Glutamatergic neuron (in vitro differentiated cells): ENCODE data around the gene JCHAIN. TPM values are rescaled to one million over a fixed set of nuclear protein-coding genes. Genes with fewer than 3 reads are reported as not detected.

Experiments used
- DNase-seq: peaks from one replicate; pipeline ENCODE4 v3.0.0; 2022
- H3K27ac Mint-ChIP-seq: one replicate; pipeline ENCODE4 v1.8.0; 2020; ENCODE audit warnings: mild to moderate bottlenecking, mixed read lengths, inconsistent platforms; ENCODE audit not compliant: unreplicated experiment
- H3K27me3 Mint-ChIP-seq: one replicate; pipeline ENCODE4 v1.8.0; 2020; ENCODE audit warnings: mild to moderate bottlenecking, moderate library complexity, mixed read lengths, inconsistent platforms; ENCODE audit not compliant: unreplicated experiment
- H3K36me3 Mint-ChIP-seq: one replicate; pipeline ENCODE4 v1.8.0; 2020; ENCODE audit warnings: mild to moderate bottlenecking, mixed read lengths, inconsistent platforms; ENCODE audit not compliant: unreplicated experiment
- H3K4me1 Mint-ChIP-seq: one replicate; pipeline ENCODE4 v1.8.0; 2020; ENCODE audit warnings: mild to moderate bottlenecking, low read depth, mixed read lengths, inconsistent platforms; ENCODE audit not compliant: unreplicated experiment
- H3K4me3 Mint-ChIP-seq: one replicate; pipeline ENCODE4 v1.8.0; 2020; ENCODE audit warnings: mild to moderate bottlenecking, mixed read lengths, inconsistent platforms; ENCODE audit not compliant: unreplicated experiment
- H3K9me3 Mint-ChIP-seq: one replicate; pipeline ENCODE4 v1.8.0; 2020; ENCODE audit warnings: mild to moderate bottlenecking, moderate library complexity, mixed read lengths, inconsistent platforms; ENCODE audit not compliant: unreplicated experiment
- CTCF ChIP-seq: fragments of 200-600 bp; sonication (generic); IDR thresholded peaks from one replicate; pipeline ENCODE4 v1.5.0; 2021; ENCODE audit not compliant: partially characterized antibody, unreplicated experiment
- total RNA-seq: library from RNA; stranded (reverse); fragmentation: NEBNext Ultra II Directional; extraction: Animal tissue kit (Norgen Biotek cat#: 25700); gene quantifications from one replicate; pipeline ENCODE4 v1.2.1, GENCODE V29; 2021; ENCODE audit not compliant: unreplicated experiment

Gene JCHAIN
- total RNA-seq, 1 donor from 2014 or later, result not detected

GRCh38 chr4:70629469-70630090 is 36.7 kb downstream of the JCHAIN start:
- no peaks in the 10 kb centered on the region for H3K27me3 Mint-ChIP-seq
- no peak for DNase-seq
- no peak overlapping the region for H3K4me3 Mint-ChIP-seq
- H3K9me3 Mint-ChIP-seq, result no peaks in the 10 kb centered on the region
- no peaks in the 10 kb centered on the region for H3K36me3 Mint-ChIP-seq
- no peak for TF ChIP-seq CTCF
- H3K4me1 Mint-ChIP-seq, result no peaks in the 10 kb centered on the region
- H3K27ac Mint-ChIP-seq, result no peak overlapping the region

GRCh38 chr4:70628444-70628843 is 37.9 kb downstream of the JCHAIN start, which contains the start of gene ENAM:
TSS of gene ENAM (plus strand) at chr4:70628744. CDS start at chr4:70629501, 757 bp downstream.
- Mint-ChIP-seq H3K9me3 (no peaks in the 10 kb centered on the region), H3K36me3 (no peaks in the 10 kb centered on the region), H3K4me1 (no peaks in the 10 kb centered on the region), H3K4me3 (no peak within 1 kb of the TSS), H3K27ac (no peak within 1 kb of the TSS), H3K27me3 (no peaks in the 10 kb centered on the region)
- DNase-seq, result no peak
- TF ChIP-seq CTCF, result no peak

- Mint-ChIP-seq H3K36me3 (no peaks in the 10 kb centered on the region), H3K4me1 (no peaks in the 10 kb centered on the region), H3K4me3 (no peak overlapping the region), H3K27ac (no peak overlapping the region), H3K9me3 (no peaks in the 10 kb centered on the region), H3K27me3 (no peaks in the 10 kb centered on the region)
- DNase-seq, result no peak
- no peak for TF ChIP-seq CTCF
Measured at GRCh38 chr4:70627620-70628019, 38.7 kb downstream of the JCHAIN start.

GRCh38 chr4:70624226-70624793 is 42.0 kb downstream of the JCHAIN start:
- Mint-ChIP-seq H3K27ac (no peak overlapping the region), H3K4me1 (no peaks in the 10 kb centered on the region), H3K27me3 (no peaks in the 10 kb centered on the region), H3K36me3 (no peaks in the 10 kb centered on the region), H3K9me3 (no peaks in the 10 kb centered on the region), H3K4me3 (no peak overlapping the region)
- no peak for DNase-seq
- no peak for TF ChIP-seq CTCF

GRCh38 chr4:70623323-70623722 is 43.0 kb downstream of the JCHAIN start:
- Mint-ChIP-seq H3K4me1 (no peaks in the 10 kb centered on the region), H3K27ac (no peak overlapping the region), H3K9me3 (no peaks in the 10 kb centered on the region), H3K4me3 (no peak overlapping the region), H3K36me3 (no peaks in the 10 kb centered on the region), H3K27me3 (no peaks in the 10 kb centered on the region)
- no peak for DNase-seq
- no peak for TF ChIP-seq CTCF
